ENCODE results near the gene DNAJB13.

DNA sequence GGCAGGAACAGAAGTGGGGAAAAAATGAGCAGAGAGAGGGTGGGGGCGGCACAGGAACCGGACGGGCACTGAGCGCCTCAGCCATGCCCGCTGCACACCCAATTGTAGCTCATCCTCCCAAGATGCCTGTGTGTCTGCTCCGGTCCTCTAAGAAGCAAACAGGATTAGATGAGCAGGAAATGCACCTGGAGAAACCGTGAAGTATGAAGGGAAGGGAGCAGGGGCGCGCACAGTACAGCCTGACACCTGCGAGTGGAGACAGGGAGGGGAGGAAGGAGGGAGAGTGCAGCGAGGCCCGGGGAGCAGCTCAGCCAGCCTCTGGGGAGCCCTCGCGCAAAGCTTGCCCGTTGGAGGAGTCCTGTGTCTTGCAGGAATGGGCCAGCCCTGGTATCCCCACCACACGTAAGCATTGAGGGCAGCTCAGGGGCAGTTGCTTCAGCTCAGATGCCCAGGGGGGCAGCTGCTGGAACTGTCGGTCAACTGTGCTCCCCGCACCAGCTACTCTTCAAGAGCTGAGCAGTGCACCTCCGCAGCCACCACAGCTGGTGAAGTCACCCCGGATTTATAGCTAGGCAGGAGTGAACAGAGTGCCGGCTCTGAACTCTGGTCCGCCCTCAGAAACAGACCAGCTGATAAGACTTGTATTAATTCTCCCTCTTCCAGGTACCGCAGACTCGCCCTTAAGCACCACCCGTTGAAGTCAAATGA, 7.0 kb downstream of the DNAJB13 start:
- TF ChIP-seq EZH2phosphoT487 (IDR thresholded peaks at IDR 0.05; ENCODE audit: insufficient read depth, low read depth) (no peak), EZH2 (IDR thresholded peaks at IDR 0.05; ENCODE audit: insufficient read depth, poor library complexity, severe bottlenecking) (no peak)

All from GM23248 (cell line).